ENCODE results near the gene FOXK1.

DNA sequence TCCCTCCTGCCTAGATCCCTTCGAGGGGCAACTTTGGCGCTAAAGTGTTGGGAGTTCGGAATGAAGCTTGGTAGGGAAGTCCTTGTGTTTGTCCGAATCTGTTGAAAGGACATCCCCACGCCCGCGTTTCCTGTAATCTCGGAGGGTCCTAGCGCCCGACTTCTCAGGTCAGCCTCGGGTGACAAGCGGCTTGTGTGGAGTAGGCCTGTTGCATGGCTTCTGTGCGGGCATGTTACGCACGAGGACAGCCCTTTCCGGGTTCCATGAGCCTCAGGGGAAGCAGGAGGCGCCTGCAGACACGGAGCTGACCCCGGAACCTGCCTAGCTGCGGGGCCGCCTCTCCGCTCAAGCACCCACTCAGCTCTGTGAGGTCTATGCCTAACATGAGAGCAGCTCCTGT, 64.9 kb downstream of the FOXK1 start:
- TF ChIP-seq, protein P1, sequence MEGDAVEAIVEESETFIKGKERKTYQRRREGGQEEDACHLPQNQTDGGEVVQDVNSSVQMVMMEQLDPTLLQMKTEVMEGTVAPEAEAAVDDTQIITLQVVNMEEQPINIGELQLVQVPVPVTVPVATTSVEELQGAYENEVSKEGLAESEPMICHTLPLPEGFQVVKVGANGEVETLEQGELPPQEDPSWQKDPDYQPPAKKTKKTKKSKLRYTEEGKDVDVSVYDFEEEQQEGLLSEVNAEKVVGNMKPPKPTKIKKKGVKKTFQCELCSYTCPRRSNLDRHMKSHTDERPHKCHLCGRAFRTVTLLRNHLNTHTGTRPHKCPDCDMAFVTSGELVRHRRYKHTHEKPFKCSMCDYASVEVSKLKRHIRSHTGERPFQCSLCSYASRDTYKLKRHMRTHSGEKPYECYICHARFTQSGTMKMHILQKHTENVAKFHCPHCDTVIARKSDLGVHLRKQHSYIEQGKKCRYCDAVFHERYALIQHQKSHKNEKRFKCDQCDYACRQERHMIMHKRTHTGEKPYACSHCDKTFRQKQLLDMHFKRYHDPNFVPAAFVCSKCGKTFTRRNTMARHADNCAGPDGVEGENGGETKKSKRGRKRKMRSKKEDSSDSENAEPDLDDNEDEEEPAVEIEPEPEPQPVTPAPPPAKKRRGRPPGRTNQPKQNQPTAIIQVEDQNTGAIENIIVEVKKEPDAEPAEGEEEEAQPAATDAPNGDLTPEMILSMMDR (IDR thresholded peaks at IDR 0.05) = no peak
- no peak for TF ChIP-seq POLR2AphosphoS5 (IDR thresholded peaks at IDR 0.05)

Measured in transverse colon (tissue), 4 donors.